Endothelial cell of umbilical vein (primary cell): ENCODE measurements around the gene FOXP1. TPM values are rescaled to one million over a fixed set of nuclear protein-coding genes. Genes with fewer than 3 reads are reported as not detected.

ENCODE experiments used
- BruUV-seq: library from RNA; stranded (reverse); fragments of 400-500 nt; replicated peaks from 2 replicates; lab custom pipeline; 2021; lab: Mats Ljungman, UMichigan
- CTCF ChIA-PET: fragments of 300-600, 350-600 bp; sonication (Branson Sonifier 250); formaldehyde crosslinking; loops from one replicate; lab custom pipeline; 2021; ENCODE audit warnings: antibody characterized with exemption, inconsistent platforms; lab: Charles Lee
- POLR2A ChIA-PET: fragments of 300-600, 350-600 bp; sonication (Branson Sonifier 250); formaldehyde crosslinking; loops from one replicate; lab custom pipeline; 2021; ENCODE audit warnings: antibody characterized with exemption, inconsistent platforms; lab: Charles Lee
- DNase-seq: peaks from one replicate; pipeline ENCODE4 v3.0.0-alpha.2; 2011; ENCODE audit warnings: low read depth, low spot score
- FAIRE-seq: peaks from 2 replicates; lab custom pipeline; 2011; peaks lifted over from hg19 to GRCh38; lab: Jason Lieb, UNC
- H2AFZ ChIP-seq: 2 replicates; pipeline ENCODE4 v1.6.0; 2012; ENCODE audit warnings: low read depth, low read length, control low read depth, inconsistent platforms
- H3K27ac ChIP-seq: 2 replicates; pipeline ENCODE4 v1.5.1; 2011; ENCODE audit warnings: low read depth, mild to moderate bottlenecking, control low read depth, low read length, moderate library complexity; ENCODE audit not compliant: insufficient read depth
- H3K27me3 ChIP-seq, 2 experiments: 2 replicates each; pipeline versions ENCODE4 v1.6.0 to v1.6.1; 2011; ENCODE audit warnings: low read length in 2 of 2, mixed read lengths in 1 of 2; ENCODE audit not compliant: control insufficient read depth in 2 of 2, insufficient read depth in 2 of 2
- H3K36me3 ChIP-seq, 2 experiments: 2 replicates in 1 of 2; 3 replicates in 1 of 2; pipeline ENCODE4 v1.5.1; 2011; ENCODE audit warnings: low read length in 2 of 2, mild to moderate bottlenecking in 1 of 2, moderate library complexity in 1 of 2; ENCODE audit not compliant: control insufficient read depth in 2 of 2, insufficient read depth in 2 of 2; ENCODE audit errors: extremely low read depth in 1 of 2
- H3K4me1 ChIP-seq: 3 replicates; pipeline ENCODE4 v1.5.1; 2011; ENCODE audit warnings: mild to moderate bottlenecking, low read length; ENCODE audit not compliant: control insufficient read depth, insufficient read depth; ENCODE audit errors: extremely low read depth
- H3K4me2 ChIP-seq: 2 replicates; pipeline ENCODE4 v1.6.1; 2011; ENCODE audit warnings: low read length, control low read depth, mixed read lengths; ENCODE audit not compliant: insufficient read depth
- H3K4me3 ChIP-seq, 3 experiments: fragments of 200-600 bp in 1 of 3; sonication (generic), shearing (Covaris generic) in 1 of 3; replicated peaks in 1 of 3; 2 replicates each; pipeline ENCODE4 v1.5.1; 2011 to 2016; ENCODE audit warnings: control low read depth in 3 of 3, low read length in 3 of 3, mild to moderate bottlenecking in 2 of 3, inconsistent platforms in 1 of 3, low read depth in 1 of 3, moderate library complexity in 1 of 3; ENCODE audit not compliant: insufficient read depth in 1 of 3
- H3K79me2 ChIP-seq: 2 replicates; pipeline ENCODE4 v1.6.0; 2012; ENCODE audit warnings: low read length, inconsistent platforms; ENCODE audit not compliant: control insufficient read depth, insufficient read depth
- H3K9ac ChIP-seq: replicated peaks from 2 replicates; pipeline ENCODE3; 2011; ENCODE audit warnings: low read length, control low read depth; ENCODE audit not compliant: insufficient read depth; ENCODE audit errors: extremely low read depth
- H3K9me1 ChIP-seq: replicated peaks from 3 replicates; pipeline ENCODE4 v1.6.0; 2011; ENCODE audit warnings: mild to moderate bottlenecking, low read length; ENCODE audit not compliant: control insufficient read depth, insufficient read depth; ENCODE audit errors: extremely low read depth
- H3K9me3 ChIP-seq: replicated peaks from 2 replicates; pipeline ENCODE4 v1.5.1; 2012; ENCODE audit warnings: low read length, inconsistent platforms; ENCODE audit not compliant: control insufficient read depth, insufficient read depth
- H4K20me1 ChIP-seq: replicated peaks from 2 replicates; pipeline ENCODE3; 2011; ENCODE audit warnings: mild to moderate bottlenecking, low read length; ENCODE audit not compliant: control insufficient read depth, insufficient read depth; ENCODE audit errors: extremely low read depth
- EZH2 ChIP-seq: IDR thresholded peaks from 2 replicates; pipeline ENCODE4 v1.6.1; 2012; ENCODE audit warnings: borderline replicate concordance, low read depth, mild to moderate bottlenecking, moderate library complexity, low read length, inconsistent platforms; ENCODE audit not compliant: severe bottlenecking
- FOS ChIP-seq: IDR thresholded peaks from 2 replicates; pipeline ENCODE4 v1.6.1; 2011; ENCODE audit warnings: mild to moderate bottlenecking, low read length, moderate library complexity, borderline replicate concordance; ENCODE audit not compliant: insufficient read depth
- GATA2 ChIP-seq: IDR thresholded peaks from 2 replicates; pipeline ENCODE4 v1.7.0; 2011; ENCODE audit warnings: low read depth, mild to moderate bottlenecking, moderate library complexity, mixed read lengths, low read length; ENCODE audit not compliant: insufficient read length, insufficient read depth
- JUN ChIP-seq: IDR thresholded peaks from 2 replicates; pipeline ENCODE4 v1.6.1; 2011; ENCODE audit warnings: borderline replicate concordance, low read depth; ENCODE audit not compliant: insufficient read length, insufficient read depth
- MYC ChIP-seq: IDR thresholded peaks from one replicate; pipeline ENCODE4 v1.6.1; 2011; ENCODE audit warnings: mild to moderate bottlenecking, low read depth, low read length
- POLR2A ChIP-seq: IDR thresholded peaks from 2 replicates; pipeline ENCODE4 v1.6.1; 2012; ENCODE audit warnings: low read depth, mild to moderate bottlenecking, control low read depth, low read length
- POLR2AphosphoS5 ChIP-seq: IDR thresholded peaks from 2 replicates; pipeline ENCODE4 v1.6.1; 2012; ENCODE audit warnings: low read depth, mild to moderate bottlenecking, control low read depth, low read length, moderate library complexity; ENCODE audit not compliant: insufficient read depth
- dilution Hi-C: fragments of 300-500 bp; cut with MboI; formaldehyde crosslinking; loops from one replicate; pipeline ENCODE4 v1.15.0; 2019; ENCODE audit warnings: low sequenced_read_pairs; ENCODE audit not compliant: extremely low pct_ligation_motif_present
- intact Hi-C: fragments of 100-400 bp; cut with micrococcal nuclease; formaldehyde crosslinking; loops from one replicate; pipeline ENCODE4 v1.10.0; 2022
- polyA plus RNA-seq, 4 experiments: library from polyadenylated mRNA; depleted of rRNA in 3 of 4; stranded (reverse) in 3 of 4; unstranded in 1 of 4; fragments of >200 nt; gene quantifications; 2 replicates each; pipeline versions ENCODE4 v1.2.1 to v1.2.3, GENCODE V29; 2011 to 2012; ENCODE audit warnings: missing spikeins in 1 of 4
- total RNA-seq: library from RNA; stranded (reverse); gene quantifications from 2 replicates; pipeline ENCODE4 v1.2.3, GENCODE V29; 2021
- TF ChIP-seq, protein P1 (sequence below), 2 donors: IDR thresholded peaks; 1 replicate in 1 of 2; 2 replicates in 1 of 2; pipeline ENCODE4 v1.5.1; 2011; ENCODE audit warnings: low read length in 2 of 2, mild to moderate bottlenecking in 2 of 2, moderate library complexity in 2 of 2, control low read depth in 1 of 2, inconsistent platforms in 1 of 2, low read depth in 1 of 2; ENCODE audit not compliant: insufficient read depth in 1 of 2; ENCODE audit errors: extremely low read depth in 1 of 2
- TF ChIP-seq, protein P2 (sequence below): IDR thresholded peaks from 2 replicates; pipeline ENCODE4 v1.6.1; 2011; ENCODE audit not compliant: insufficient read depth, insufficient read length

The FOXP1 gene
- total and polyA plus RNA-seq, 2 donors (not counting 3 experiments of a cell fraction or from before 2014, with no cell fraction given): 41.0 to 107 TPM

DNA sequence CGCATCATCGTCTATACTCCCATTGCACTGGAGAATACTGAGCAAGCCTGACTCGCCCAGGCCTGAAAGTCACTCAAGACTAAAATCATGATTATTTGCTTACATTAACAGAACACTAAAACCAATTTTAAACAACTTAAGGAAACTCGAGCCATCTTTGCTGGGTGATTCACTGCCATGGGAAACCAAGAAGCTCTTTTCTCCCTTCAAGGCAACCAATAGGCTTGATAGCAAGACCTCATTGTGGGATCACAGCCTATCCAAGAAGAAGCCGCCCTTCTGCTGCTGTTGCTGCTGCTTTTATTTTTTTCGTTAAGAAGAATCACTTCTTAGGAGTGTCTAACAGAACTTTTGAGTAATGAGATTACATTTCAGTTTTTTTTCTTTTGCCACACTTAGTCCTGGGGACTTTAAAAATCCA, 479.4 kb downstream of the FOXP1 start:
- Histone ChIP-seq H3K4me1 (peaks cover 71% of the 10 kb centered on the region), H3K27ac (peak overlapping the region; percentile 92), H3K79me2 (peaks cover 10% of the 10 kb centered on the region), H3K4me3 (no peak overlapping the region), H2AFZ (no peak overlapping the region), H3K9me3 (no peaks in the 10 kb centered on the region), H3K9ac (peak overlapping the region; percentile 82), H4K20me1 (no peaks in the 10 kb centered on the region), H3K36me3 (no peaks in the 10 kb centered on the region), H3K4me2 (peak overlapping the region; percentile 18), H3K27me3 (no peaks in the 10 kb centered on the region), H3K9me1 (no peaks in the 10 kb centered on the region)
- POLR2A ChIA-PET: no interaction called here
- FAIRE-seq: no peak
- no peak for TF ChIP-seq MYC
- TF ChIP-seq, protein P1, sequence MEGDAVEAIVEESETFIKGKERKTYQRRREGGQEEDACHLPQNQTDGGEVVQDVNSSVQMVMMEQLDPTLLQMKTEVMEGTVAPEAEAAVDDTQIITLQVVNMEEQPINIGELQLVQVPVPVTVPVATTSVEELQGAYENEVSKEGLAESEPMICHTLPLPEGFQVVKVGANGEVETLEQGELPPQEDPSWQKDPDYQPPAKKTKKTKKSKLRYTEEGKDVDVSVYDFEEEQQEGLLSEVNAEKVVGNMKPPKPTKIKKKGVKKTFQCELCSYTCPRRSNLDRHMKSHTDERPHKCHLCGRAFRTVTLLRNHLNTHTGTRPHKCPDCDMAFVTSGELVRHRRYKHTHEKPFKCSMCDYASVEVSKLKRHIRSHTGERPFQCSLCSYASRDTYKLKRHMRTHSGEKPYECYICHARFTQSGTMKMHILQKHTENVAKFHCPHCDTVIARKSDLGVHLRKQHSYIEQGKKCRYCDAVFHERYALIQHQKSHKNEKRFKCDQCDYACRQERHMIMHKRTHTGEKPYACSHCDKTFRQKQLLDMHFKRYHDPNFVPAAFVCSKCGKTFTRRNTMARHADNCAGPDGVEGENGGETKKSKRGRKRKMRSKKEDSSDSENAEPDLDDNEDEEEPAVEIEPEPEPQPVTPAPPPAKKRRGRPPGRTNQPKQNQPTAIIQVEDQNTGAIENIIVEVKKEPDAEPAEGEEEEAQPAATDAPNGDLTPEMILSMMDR (IDR thresholded peaks at IDR 0.05; ENCODE audit: extremely low read depth in 1 of 2, insufficient read depth in 1 of 2, low read depth in 1 of 2, low read length in 2 of 2): no peak
- no peak for TF ChIP-seq FOS
- BruUV-seq: no TSS peak
- dilution Hi-C loops (no loop called here), intact Hi-C loops (loop anchor here (1.0 to 10.0 kb wide), 4 partner anchors 201 to 478 kb away; no protein-coding TSS in a partner anchor)
- CTCF ChIA-PET: interaction anchor here (1.6 kb wide), 1 partner anchor 15 kb away, joined by 5 read pairs; no protein-coding TSS in a partner anchor
- peak; percentile 59 for DNase-seq

DNA sequence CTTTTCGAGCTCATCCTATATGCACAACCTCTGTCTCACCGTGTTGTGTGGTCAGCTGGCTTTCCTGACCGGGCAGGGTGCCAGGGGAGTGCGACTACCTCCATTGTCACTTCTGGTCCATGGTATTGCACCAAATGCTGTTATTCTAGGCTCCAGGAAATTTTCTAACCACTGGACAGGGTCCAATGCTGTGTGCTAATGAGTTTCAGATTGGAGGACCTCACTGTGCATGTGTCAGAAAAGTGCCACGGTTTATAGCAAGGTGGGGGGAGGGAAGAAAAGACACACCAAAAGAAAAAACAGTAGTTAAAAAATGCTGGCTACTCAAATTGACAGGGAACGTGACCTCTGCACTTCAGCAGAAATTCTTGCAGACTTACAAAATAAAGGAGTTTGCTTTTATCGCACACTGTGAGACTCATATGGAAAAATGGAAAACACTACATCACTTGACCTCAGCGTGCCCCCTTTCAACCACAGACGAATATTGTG, 480.1 kb downstream of the FOXP1 start:
- H3K4me2 ChIP-seq: peak overlapping the region; percentile 18

More for the DNA sequence above, 480.1 kb downstream of the FOXP1 start:
- intact Hi-C loops: loop anchor here (1.0 to 10.0 kb wide), 9 partner anchors 27 to 855 kb away; no protein-coding TSS in a partner anchor
- H2AFZ ChIP-seq: no peak overlapping the region
- FAIRE-seq (peak; percentile 66), DNase-seq (peak; percentile 94)
- dilution Hi-C loops: no loop called here
- no TSS peak for BruUV-seq
- H3K9me1 ChIP-seq: no peaks in the 10 kb centered on the region
- peak overlapping the region; percentile 82 for H3K9ac ChIP-seq
- H4K20me1 ChIP-seq: no peaks in the 10 kb centered on the region
- H3K9me3 ChIP-seq: no peaks in the 10 kb centered on the region
- H3K27me3 ChIP-seq: no peaks in the 10 kb centered on the region
- ChIA-PET CTCF (interaction anchor here (1.5 to 2.2 kb wide), 3 partner anchors 16 to 26 kb away, joined by 3 to 10 read pairs (median 5); no protein-coding TSS in a partner anchor), POLR2A (no interaction called here)
- no peaks in the 10 kb centered on the region for H3K36me3 ChIP-seq
- peak overlapping the region; percentile 92 for H3K27ac ChIP-seq
- TF ChIP-seq EZH2 (no peak), MYC (no peak), POLR2A (no peak), GATA2 (peak; percentile 37), JUN (peak; percentile 2), FOS (peak; percentile 3), POLR2AphosphoS5 (peak; percentile 42)
- TF ChIP-seq, protein P2, sequence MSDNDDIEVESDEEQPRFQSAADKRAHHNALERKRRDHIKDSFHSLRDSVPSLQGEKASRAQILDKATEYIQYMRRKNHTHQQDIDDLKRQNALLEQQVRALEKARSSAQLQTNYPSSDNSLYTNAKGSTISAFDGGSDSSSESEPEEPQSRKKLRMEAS: peak; percentile 5
- TF ChIP-seq, protein P1 (IDR thresholded peaks at IDR 0.05; ENCODE audit: extremely low read depth in 1 of 2, insufficient read depth in 1 of 2, low read depth in 1 of 2, low read length in 2 of 2): no peak
- H3K4me3 ChIP-seq: no peak overlapping the region
- H3K79me2 ChIP-seq: peaks cover 10% of the 10 kb centered on the region
- peaks cover 65% of the 10 kb centered on the region for H3K4me1 ChIP-seq
